Gastroesophageal sphincter (tissue), 4 donors: ENCODE data around the gene MAGEF1. TPM values are rescaled to one million over a fixed set of nuclear protein-coding genes. Genes with fewer than 3 reads are reported as not detected.

Source experiments
- ATAC-seq: fragments of 150-250 bp; one replicate; pipeline ENCODE4 v1.9.1; 2016; ENCODE audit warnings: mild to moderate bottlenecking, moderate library complexity
- H3K27ac ChIP-seq, 4 donors: fragments of 200-600 bp; sonication (generic) in 3 of 4; 1 replicate in 3 of 4; 2 replicates in 1 of 4; pipeline ENCODE4 v1.5.1; 2016 to 2019
- H3K27me3 ChIP-seq: fragments of 200-600 bp; sonication (generic); one replicate; pipeline ENCODE4 v1.5.1; 2019
- H3K36me3 ChIP-seq, 2 donors: fragments of 200-600 bp; sonication (generic); one replicate each; pipeline ENCODE4 v1.5.1; 2019; ENCODE audit warnings: control low read depth in 1 of 2
- H3K4me1 ChIP-seq, 3 donors: fragments of 200-600 bp; sonication (generic); 1 replicate in 2 of 3; 2 replicates in 1 of 3; pipeline ENCODE4 v1.5.1; 2016 to 2019; ENCODE audit warnings: control low read depth in 2 of 3
- H3K4me3 ChIP-seq, 2 donors: fragments of 200-600 bp; sonication (generic); one replicate each; pipeline ENCODE4 v1.5.1; 2019; ENCODE audit warnings: mild to moderate bottlenecking in 1 of 2, moderate library complexity in 1 of 2
- H3K9me3 ChIP-seq, 3 donors: fragments of 200-600 bp; sonication (generic); one replicate each; pipeline ENCODE4 v1.5.1; 2017 to 2019; ENCODE audit warnings: control low read depth in 2 of 3
- EP300 ChIP-seq: sonication (generic); formaldehyde crosslinking; IDR thresholded peaks from one replicate; pipeline ENCODE4 v1.6.1; 2017; ENCODE audit warnings: antibody characterized with exemption, mild to moderate bottlenecking
- POLR2A ChIP-seq, 2 donors: fragments of 450-650 bp; IDR thresholded peaks; one replicate each; pipeline ENCODE4 v1.6.1; 2017; ENCODE audit warnings: antibody characterized with exemption in 2 of 2, mild to moderate bottlenecking in 2 of 2, moderate library complexity in 1 of 2
- POLR2AphosphoS5 ChIP-seq: sonication (generic); formaldehyde crosslinking; IDR thresholded peaks from one replicate; pipeline ENCODE4 v1.6.1; 2017; ENCODE audit warnings: antibody characterized with exemption
- WGBS, 2 donors: methylation state at CpG; one replicate each; pipeline ENCODE4 v1.1.5; 2018; ENCODE audit warnings: low coverage in 1 of 2; 5-methylcytosine and 5-hydroxymethylcytosine counted together
- total RNA-seq, 4 donors: library from RNA; depleted of rRNA; stranded (reverse); fragments of >200 nt; gene quantifications; one replicate each; pipeline ENCODE4 v1.1.0, GENCODE V29; 2016
- TF ChIP-seq, protein P1 (sequence below), 4 experiments: fragments of 200-600 bp in 2 of 4; fragments of 450-650 bp in 2 of 4; sonication (generic) in 1 of 4; IDR thresholded peaks; one replicate each; pipeline ENCODE4 v1.5.1; 2017 to 2019; ENCODE audit warnings: antibody characterized with exemption in 4 of 4, mild to moderate bottlenecking in 2 of 4, moderate library complexity in 2 of 4

MAGEF1 gene
- total RNA-seq, 4 donors from 2014 or later = 36.9 to 47.8 (median 41.9) TPM

- peaks cover 3% of the 10 kb centered on the region for H3K27me3 ChIP-seq
- no peak overlapping the region for H3K27ac ChIP-seq
- 80 to 92% methylated on average over 1 to 2 of the region's 3 CpGs for WGBS, 2 donors
- H3K4me1 ChIP-seq = peaks cover 0 to 11% (median 0%) of the 10 kb centered on the region in 3 donors
- no peaks in the 10 kb centered on the region for H3K9me3 ChIP-seq
- TF ChIP-seq, protein P1, sequence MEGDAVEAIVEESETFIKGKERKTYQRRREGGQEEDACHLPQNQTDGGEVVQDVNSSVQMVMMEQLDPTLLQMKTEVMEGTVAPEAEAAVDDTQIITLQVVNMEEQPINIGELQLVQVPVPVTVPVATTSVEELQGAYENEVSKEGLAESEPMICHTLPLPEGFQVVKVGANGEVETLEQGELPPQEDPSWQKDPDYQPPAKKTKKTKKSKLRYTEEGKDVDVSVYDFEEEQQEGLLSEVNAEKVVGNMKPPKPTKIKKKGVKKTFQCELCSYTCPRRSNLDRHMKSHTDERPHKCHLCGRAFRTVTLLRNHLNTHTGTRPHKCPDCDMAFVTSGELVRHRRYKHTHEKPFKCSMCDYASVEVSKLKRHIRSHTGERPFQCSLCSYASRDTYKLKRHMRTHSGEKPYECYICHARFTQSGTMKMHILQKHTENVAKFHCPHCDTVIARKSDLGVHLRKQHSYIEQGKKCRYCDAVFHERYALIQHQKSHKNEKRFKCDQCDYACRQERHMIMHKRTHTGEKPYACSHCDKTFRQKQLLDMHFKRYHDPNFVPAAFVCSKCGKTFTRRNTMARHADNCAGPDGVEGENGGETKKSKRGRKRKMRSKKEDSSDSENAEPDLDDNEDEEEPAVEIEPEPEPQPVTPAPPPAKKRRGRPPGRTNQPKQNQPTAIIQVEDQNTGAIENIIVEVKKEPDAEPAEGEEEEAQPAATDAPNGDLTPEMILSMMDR (IDR thresholded peaks at IDR 0.05) = no peak
- ATAC-seq = no peak
- H3K4me3 ChIP-seq = no peak overlapping the region
- no peaks in the 10 kb centered on the region for H3K36me3 ChIP-seq
Measured at GRCh38 chr3:184737063-184737462, 25.2 kb upstream of the MAGEF1 start.

GRCh38 chr3:184734903-184735701, 23.2 kb upstream of the MAGEF1 start:
- Histone ChIP-seq H3K36me3 (no peaks in the 10 kb centered on the region), H3K4me3 (no peak overlapping the region), H3K27me3 (peaks cover 3% of the 10 kb centered on the region), H3K9me3 (no peaks in the 10 kb centered on the region), H3K4me1 (peaks cover 0 to 11% (median 0%) of the 10 kb centered on the region in 3 donors), H3K27ac (no peak overlapping the region)
- WGBS, 2 donors = 80 to 96% methylated on average over 2 to 4 of the region's 14 CpGs
- ATAC-seq = no peak
- TF ChIP-seq POLR2A (IDR thresholded peaks at IDR 0.05) (no peak), EP300 (no peak), POLR2AphosphoS5 (no peak)
- TF ChIP-seq, protein P1 (IDR thresholded peaks at IDR 0.05) = no peak

- Histone ChIP-seq H3K27me3 (peaks cover 3% of the 10 kb centered on the region), H3K4me1 (peaks cover 0 to 11% (median 0%) of the 10 kb centered on the region in 3 donors), H3K9me3 (no peaks in the 10 kb centered on the region), H3K36me3 (no peaks in the 10 kb centered on the region), H3K27ac (no peak overlapping the region), H3K4me3 (no peak overlapping the region)
- TF ChIP-seq POLR2AphosphoS5 (no peak), POLR2A (IDR thresholded peaks at IDR 0.05) (no peak)
- ATAC-seq = no peak
- WGBS, 2 donors = 88% methylated on average over 6 to 8 of the region's 8 CpGs
Measured at GRCh38 chr3:184733971-184734608, 22.2 kb upstream of the MAGEF1 start.

DNA sequence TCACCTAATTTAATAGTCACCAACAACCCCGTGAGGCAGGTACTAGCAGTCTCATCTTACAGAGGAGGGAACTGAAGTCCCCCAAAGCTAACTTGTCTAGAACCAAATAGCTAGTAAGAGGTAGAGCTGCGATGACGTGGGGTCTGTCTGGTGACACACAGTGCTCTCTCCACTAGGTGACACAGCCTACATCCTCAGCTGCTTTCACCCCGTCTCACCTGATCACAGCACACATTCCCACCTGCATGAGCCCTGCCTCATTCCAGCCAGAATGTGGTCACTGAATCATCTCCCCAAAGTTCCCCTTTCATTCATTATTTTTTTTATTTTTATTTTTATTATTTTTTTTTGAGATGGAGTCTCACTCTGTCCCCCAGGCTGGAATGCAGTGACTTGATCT, 21.3 kb upstream of the MAGEF1 start:
- WGBS, 2 donors = 89 to 100% methylated on average over 4 of the region's 4 CpGs
- no peak for ATAC-seq
- no peaks in the 10 kb centered on the region for H3K9me3 ChIP-seq

DNA sequence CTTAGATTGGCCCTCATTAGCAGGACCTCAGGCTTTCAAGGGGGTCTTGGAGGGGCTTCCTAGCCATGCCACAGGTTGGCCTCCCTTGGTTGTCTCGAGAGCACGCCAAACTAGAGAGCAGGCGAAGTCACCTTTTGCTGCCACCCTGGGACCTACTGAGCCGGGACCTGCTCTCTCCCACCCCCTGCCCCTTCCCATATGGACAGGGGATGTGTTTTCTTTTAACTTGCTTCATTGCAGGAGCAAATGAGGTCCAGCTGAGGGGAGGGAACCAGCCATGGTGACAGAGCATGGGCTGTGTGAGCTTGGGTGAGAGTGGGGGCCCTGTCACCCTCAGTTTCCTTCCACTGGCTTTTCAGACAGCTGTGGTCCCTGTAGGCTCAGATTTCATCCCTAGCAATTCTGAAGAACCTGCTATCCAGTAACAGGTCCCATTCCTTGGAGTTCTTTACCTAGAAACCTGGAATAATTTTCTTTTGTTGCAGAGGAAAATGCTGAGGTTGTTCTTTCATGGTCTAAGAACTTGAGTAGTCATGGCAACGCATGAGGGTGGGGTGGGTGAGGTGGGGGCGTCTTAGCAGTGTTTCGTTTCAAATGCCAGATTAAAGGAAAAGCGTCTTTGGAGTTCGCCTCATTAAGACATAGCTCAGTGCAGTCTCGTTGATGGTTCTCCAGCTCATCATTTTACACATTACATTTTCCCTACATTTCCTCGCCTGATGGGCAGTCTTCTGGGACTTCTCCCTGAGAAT, 20.1 kb upstream of the MAGEF1 start:
- Histone ChIP-seq H3K27ac (no peak overlapping the region), H3K27me3 (peaks cover 3% of the 10 kb centered on the region), H3K4me1 (peaks cover 0 to 5% (median 0%) of the 10 kb centered on the region in 3 donors), H3K4me3 (no peak overlapping the region), H3K36me3 (no peaks in the 10 kb centered on the region), H3K9me3 (no peaks in the 10 kb centered on the region)
- no peak for ATAC-seq
- WGBS, 2 donors = 70 to 86% methylated on average over 4 to 10 of the region's 11 CpGs
- TF ChIP-seq EP300 (no peak), POLR2A (IDR thresholded peaks at IDR 0.05) (no peak), POLR2AphosphoS5 (no peak)
- TF ChIP-seq, protein P1 (IDR thresholded peaks at IDR 0.05) = no peak

More for the DNA sequence above, 21.3 kb upstream of the MAGEF1 start:
- Histone ChIP-seq H3K4me1 (peaks cover 0 to 8% (median 0%) of the 10 kb centered on the region in 3 donors), H3K36me3 (no peaks in the 10 kb centered on the region), H3K27me3 (peaks cover 3% of the 10 kb centered on the region), H3K27ac (no peak overlapping the region), H3K4me3 (no peak overlapping the region)
- TF ChIP-seq, protein P1 (IDR thresholded peaks at IDR 0.05) = no peak
- TF ChIP-seq POLR2AphosphoS5 (no peak), POLR2A (IDR thresholded peaks at IDR 0.05) (no peak), EP300 (no peak)
